ENCODE measurements around the gene ENPEP. TPM values are rescaled to one million over a fixed set of nuclear protein-coding genes. Genes with fewer than 3 reads are reported as not detected.

The ENPEP gene
- total RNA-seq, 2 experiments from 2014 or later, result 0.05 TPM; not detected in 1

DNA sequence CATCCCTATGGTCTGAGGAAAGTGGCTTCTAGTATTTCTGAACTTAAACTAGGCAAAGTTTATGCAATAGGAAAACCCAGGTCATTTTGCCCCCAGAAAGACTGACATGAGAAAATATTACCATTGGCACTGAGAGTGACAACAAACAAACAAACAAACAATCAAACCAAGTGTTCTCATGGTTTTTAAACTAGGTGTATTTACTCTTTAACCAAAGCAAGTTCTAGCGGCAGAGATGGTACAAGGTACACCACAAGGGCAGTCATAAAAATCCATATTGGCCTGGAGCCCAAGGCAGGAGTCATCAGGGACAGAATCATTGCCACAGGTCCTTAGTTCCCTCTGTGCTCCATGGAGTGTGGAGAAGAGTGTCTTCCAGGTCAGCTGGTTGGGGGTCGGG, 26.0 kb upstream of the ENPEP start:
- no peak for ATAC-seq
- H3K27me3 Mint-ChIP-seq, result peaks cover 5% of the 10 kb centered on the region
- POLR2A ChIA-PET, result no interaction called here

DNA sequence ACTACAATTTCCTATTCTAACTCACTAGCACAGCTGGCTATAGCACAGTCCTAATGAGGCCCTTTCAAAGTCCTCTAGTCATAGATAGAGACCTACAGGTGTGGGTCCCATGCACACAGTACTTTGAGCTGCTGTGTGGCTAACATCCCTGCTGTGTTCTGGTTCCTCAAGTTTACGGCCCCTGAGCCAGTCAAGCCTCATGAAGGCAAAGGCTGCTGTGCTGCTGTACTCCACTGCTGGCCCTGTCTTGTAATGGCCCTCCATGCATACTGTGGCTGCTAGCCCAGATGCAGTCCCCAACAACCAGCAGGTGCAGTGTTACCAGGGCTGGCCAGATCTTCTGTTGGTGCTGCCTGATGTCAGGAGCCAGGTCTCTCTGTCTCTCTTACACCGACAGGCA, 23.4 kb upstream of the ENPEP start:
- Mint-ChIP-seq H3K36me3 (ENCODE audit: low read depth) (no peaks in the 10 kb centered on the region), H3K27ac (no peak overlapping the region), H3K4me1 (ENCODE audit: low read depth) (no peaks in the 10 kb centered on the region), H3K4me3 (no peak overlapping the region), H3K9me3 (no peaks in the 10 kb centered on the region), H3K27me3 (peaks cover 15% of the 10 kb centered on the region)
- ChIA-PET POLR2A (no interaction called here), CTCF (no interaction called here)
- DNase-seq (no peak), ATAC-seq (no peak)
- TF ChIP-seq, protein P1, sequence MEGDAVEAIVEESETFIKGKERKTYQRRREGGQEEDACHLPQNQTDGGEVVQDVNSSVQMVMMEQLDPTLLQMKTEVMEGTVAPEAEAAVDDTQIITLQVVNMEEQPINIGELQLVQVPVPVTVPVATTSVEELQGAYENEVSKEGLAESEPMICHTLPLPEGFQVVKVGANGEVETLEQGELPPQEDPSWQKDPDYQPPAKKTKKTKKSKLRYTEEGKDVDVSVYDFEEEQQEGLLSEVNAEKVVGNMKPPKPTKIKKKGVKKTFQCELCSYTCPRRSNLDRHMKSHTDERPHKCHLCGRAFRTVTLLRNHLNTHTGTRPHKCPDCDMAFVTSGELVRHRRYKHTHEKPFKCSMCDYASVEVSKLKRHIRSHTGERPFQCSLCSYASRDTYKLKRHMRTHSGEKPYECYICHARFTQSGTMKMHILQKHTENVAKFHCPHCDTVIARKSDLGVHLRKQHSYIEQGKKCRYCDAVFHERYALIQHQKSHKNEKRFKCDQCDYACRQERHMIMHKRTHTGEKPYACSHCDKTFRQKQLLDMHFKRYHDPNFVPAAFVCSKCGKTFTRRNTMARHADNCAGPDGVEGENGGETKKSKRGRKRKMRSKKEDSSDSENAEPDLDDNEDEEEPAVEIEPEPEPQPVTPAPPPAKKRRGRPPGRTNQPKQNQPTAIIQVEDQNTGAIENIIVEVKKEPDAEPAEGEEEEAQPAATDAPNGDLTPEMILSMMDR (IDR thresholded peaks at IDR 0.05), result no peak
- intact Hi-C loops (cut with micrococcal nuclease), result no loop called here

More for the DNA sequence above, 26.0 kb upstream of the ENPEP start:
- DNase-seq, result no peak
- no peaks in the 10 kb centered on the region for H3K9me3 Mint-ChIP-seq
- no peaks in the 10 kb centered on the region for H3K4me1 Mint-ChIP-seq (ENCODE audit: low read depth)
- CTCF ChIA-PET, result no interaction called here
- intact Hi-C loops (cut with micrococcal nuclease), result no loop called here
- H3K27ac Mint-ChIP-seq, result no peak overlapping the region
- H3K36me3 Mint-ChIP-seq (ENCODE audit: low read depth), result no peaks in the 10 kb centered on the region
- no peak overlapping the region for H3K4me3 Mint-ChIP-seq
- TF ChIP-seq, protein P1 (IDR thresholded peaks at IDR 0.05), result no peak

DNA sequence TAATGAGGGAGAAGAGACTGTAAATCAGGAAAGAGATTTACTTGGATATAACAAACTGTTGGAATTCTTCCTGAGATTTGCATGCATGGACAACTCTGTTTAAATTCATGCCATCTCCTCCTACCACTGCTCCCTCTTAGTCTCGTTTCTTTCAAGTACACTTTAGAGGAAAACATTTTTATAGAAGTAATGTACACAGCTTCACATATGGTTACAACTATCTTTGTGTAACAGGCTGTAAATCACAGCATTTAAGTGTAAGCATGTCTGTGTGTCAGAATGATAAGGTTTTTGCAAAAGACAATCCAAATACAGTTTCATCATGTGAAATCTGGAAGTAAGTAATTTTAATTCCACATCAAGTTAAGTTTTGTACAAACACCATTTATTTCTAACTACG, 21.5 kb upstream of the ENPEP start:
- H3K27ac Mint-ChIP-seq, result no peak overlapping the region
- TF ChIP-seq, protein P1 (IDR thresholded peaks at IDR 0.05), result no peak
- no peaks in the 10 kb centered on the region for H3K36me3 Mint-ChIP-seq (ENCODE audit: low read depth)
- intact Hi-C loops (cut with micrococcal nuclease), result no loop called here
- DNase-seq, result no peak
- no peaks in the 10 kb centered on the region for H3K9me3 Mint-ChIP-seq
- no peak for ATAC-seq
- no peak overlapping the region for H3K4me3 Mint-ChIP-seq
- POLR2A ChIA-PET, result no interaction called here
- H3K4me1 Mint-ChIP-seq (ENCODE audit: low read depth), result no peaks in the 10 kb centered on the region
- CTCF ChIA-PET, result no interaction called here
- peaks cover 18% of the 10 kb centered on the region for H3K27me3 Mint-ChIP-seq

DNA sequence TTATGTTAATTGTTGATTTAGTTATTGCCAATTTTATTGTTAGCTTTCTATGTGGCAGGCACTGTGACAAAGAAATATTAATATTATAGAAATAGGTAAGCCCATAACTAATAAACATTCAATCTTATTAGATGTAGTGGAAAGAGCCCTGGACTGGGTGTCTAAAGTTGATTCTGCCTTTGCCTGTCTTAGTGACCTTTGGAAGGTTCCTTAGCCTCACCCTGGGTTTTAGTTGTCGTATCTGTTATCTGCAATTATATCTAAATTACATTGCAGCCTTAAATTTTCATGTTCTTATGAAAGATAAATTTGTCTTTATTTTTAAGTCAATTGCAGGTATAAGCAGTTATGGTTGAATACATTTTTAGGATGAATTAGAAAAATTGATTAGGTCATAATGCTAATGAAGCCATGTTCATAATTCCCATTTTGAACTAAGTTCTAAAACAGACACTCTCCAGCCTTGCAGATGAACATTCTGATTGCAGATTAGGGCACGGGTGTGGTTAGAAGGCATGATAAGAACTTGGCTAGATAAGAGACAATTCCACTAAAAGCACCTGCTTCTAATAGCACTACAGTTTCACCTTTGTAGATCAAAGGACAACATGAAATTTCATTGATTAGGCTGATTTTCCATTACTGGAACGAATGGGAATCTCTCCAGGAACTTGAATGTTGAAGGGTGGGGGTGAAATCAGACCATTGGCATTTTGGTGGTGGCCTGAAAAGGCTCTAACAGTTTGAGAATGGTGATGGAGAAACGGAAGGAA, 17.3 kb upstream of the ENPEP start:
- ATAC-seq (no peak), DNase-seq (no peak)
- Mint-ChIP-seq H3K27ac (no peak overlapping the region), H3K4me1 (ENCODE audit: low read depth) (no peaks in the 10 kb centered on the region), H3K4me3 (no peak overlapping the region), H3K9me3 (no peaks in the 10 kb centered on the region), H3K27me3 (peaks cover 18% of the 10 kb centered on the region), H3K36me3 (ENCODE audit: low read depth) (no peaks in the 10 kb centered on the region)
- intact Hi-C loops (cut with micrococcal nuclease), result no loop called here
- ChIA-PET CTCF (no interaction called here), POLR2A (no interaction called here)
- TF ChIP-seq, protein P1 (IDR thresholded peaks at IDR 0.05), result no peak

DNA sequence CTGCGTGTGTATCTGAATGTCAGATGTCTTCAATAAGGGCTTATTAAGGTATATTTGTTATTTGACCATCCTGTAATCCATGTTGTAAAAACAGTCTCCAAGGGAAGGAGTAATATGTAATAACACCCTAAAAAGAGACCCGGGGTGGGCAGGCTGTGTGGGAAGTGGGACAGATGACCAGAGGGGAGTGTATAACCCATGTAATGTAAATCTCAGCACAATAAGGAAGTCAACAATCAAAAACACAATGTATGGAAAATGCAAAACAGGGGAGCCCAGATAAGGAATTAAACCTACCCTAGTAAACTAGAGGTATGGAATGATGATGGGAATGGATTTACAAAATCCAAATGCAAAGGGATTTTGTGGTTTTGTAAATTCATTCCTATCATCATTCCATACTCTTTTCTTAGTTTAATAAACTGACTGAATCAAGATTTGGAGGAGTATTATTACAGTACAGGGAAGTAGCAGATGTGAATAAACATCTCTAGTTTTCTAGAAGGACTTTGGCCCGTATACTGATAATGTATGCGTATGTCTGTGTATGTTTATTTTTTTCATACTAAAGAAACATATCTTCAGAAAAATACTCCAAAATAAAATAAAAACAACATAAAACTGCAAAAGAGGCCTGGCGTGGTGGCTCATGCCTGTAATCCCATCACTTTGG, 15.7 kb upstream of the ENPEP start:
- intact Hi-C loops (cut with micrococcal nuclease), result no loop called here
- TF ChIP-seq, protein P1 (IDR thresholded peaks at IDR 0.05), result no peak
- DNase-seq (no peak), ATAC-seq (no peak)
- ChIA-PET POLR2A (no interaction called here), CTCF (no interaction called here)
- peaks cover 17% of the 10 kb centered on the region for H3K27me3 Mint-ChIP-seq
- H3K4me3 Mint-ChIP-seq, result no peak overlapping the region
- no peaks in the 10 kb centered on the region for H3K36me3 Mint-ChIP-seq (ENCODE audit: low read depth)
- H3K4me1 Mint-ChIP-seq (ENCODE audit: low read depth), result no peaks in the 10 kb centered on the region
- H3K27ac Mint-ChIP-seq, result no peak overlapping the region
- H3K9me3 Mint-ChIP-seq, result no peaks in the 10 kb centered on the region

All from activated CD8-positive, alpha-beta T cell treated with anti-CD3 and anti-CD28 coated beads for 36 hours (primary cell).